ENCODE results near the gene NKX6-2.

DNA sequence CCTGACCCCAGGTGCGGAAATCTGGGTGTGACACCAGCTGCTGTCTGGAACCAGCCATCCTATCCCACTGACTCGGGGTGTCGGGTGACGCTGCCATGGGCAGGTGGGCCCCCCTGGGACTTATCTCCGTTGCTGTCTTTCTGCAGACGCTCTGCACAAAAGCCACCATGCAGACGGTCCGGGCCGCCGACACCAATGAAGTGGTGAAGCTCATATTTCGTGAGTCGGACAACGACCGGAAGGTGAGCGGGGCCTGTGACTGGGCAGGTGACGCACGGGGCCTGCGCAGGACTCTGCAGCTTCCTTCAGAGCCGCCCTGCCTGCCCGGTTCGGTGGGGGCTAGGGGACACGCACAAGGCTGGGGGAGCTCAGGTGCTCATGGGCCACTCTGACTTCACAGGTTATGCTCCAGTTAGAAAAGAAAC lies 36.6 kb downstream of the NKX6-2 start:
- TF ChIP-seq EZH2phosphoT487 (IDR thresholded peaks at IDR 0.05; ENCODE audit: insufficient read depth, low read depth), result no peak
- no peak for TF ChIP-seq EZH2 (IDR thresholded peaks at IDR 0.05; ENCODE audit: insufficient read depth, poor library complexity, severe bottlenecking)

All from GM23248 (cell line).